ENCODE data around the gene CAV1. TPM values are rescaled to one million over a fixed set of nuclear protein-coding genes. Genes with fewer than 3 reads are reported as not detected.
"Not testable (repeated sequence)": the region's sequence is repeated elsewhere in the genome, so short reads cannot be mapped to it uniquely, and the experiment has no call there.

The CAV1 gene
- 91.5 and 157 TPM in 2 replicates for total RNA-seq

GRCh38 chr7:116524609-116525297 lies at the start of gene CAV1:
Gene CAV1 (plus strand): TSS chr7:116525036. CDS start chr7:116525063, 27 bp downstream.
- no peak for FAIRE-seq
- Histone ChIP-seq H3K4me3 (ENCODE audit: low read depth, low read length) (peak within 1 kb of the TSS; percentile 50), H3K36me3 (ENCODE audit: control insufficient read depth, insufficient read depth, low read length) (peaks cover 8% of the 10 kb centered on the region), H3K27me3 (ENCODE audit: control insufficient read depth, insufficient read depth, low read length) (no peaks in the 10 kb centered on the region)
- peak; percentile 30 for TF ChIP-seq CTCF (IDR thresholded peaks at IDR 0.05; ENCODE audit: insufficient read depth, low read length, severe bottlenecking)
- peak; percentile 95 for DNase-seq (ENCODE audit: low read depth)

- Histone ChIP-seq H3K27me3 (ENCODE audit: control insufficient read depth, insufficient read depth, low read length) (no peaks in the 10 kb centered on the region), H3K36me3 (ENCODE audit: control insufficient read depth, insufficient read depth, low read length) (no peaks in the 10 kb centered on the region), H3K4me3 (ENCODE audit: low read depth, low read length) (no peak overlapping the region)
- TF ChIP-seq CTCF (IDR thresholded peaks at IDR 0.05; ENCODE audit: insufficient read depth, low read length, severe bottlenecking) = no peak
- DNase-seq (ENCODE audit: low read depth) (no peak), FAIRE-seq (no peak)
Measured at GRCh38 chr7:116477625-116478024, 47.2 kb upstream of the CAV1 start.

GRCh38 chr7:116478834-116479233 lies 46.0 kb upstream of the CAV1 start:
- TF ChIP-seq CTCF (IDR thresholded peaks at IDR 0.05; ENCODE audit: insufficient read depth, low read length, severe bottlenecking) = no peak
- no peak overlapping the region for H3K4me3 ChIP-seq (ENCODE audit: low read depth, low read length)
- no peak for FAIRE-seq
- H3K27me3 ChIP-seq (ENCODE audit: control insufficient read depth, insufficient read depth, low read length) = no peaks in the 10 kb centered on the region
- H3K36me3 ChIP-seq (ENCODE audit: control insufficient read depth, insufficient read depth, low read length) = no peaks in the 10 kb centered on the region
- DNase-seq (ENCODE audit: low read depth) = no peak

GRCh38 chr7:116483271-116483942 lies 41.4 kb upstream of the CAV1 start:
- TF ChIP-seq CTCF (IDR thresholded peaks at IDR 0.05; ENCODE audit: insufficient read depth, low read length, severe bottlenecking) = no peak
- Histone ChIP-seq H3K27me3 (ENCODE audit: control insufficient read depth, insufficient read depth, low read length) (no peaks in the 10 kb centered on the region), H3K36me3 (ENCODE audit: control insufficient read depth, insufficient read depth, low read length) (no peaks in the 10 kb centered on the region), H3K4me3 (ENCODE audit: low read depth, low read length) (no peak overlapping the region)
- no peak for DNase-seq (ENCODE audit: low read depth)
- FAIRE-seq = no peak

- not testable (repeated sequence) for DNase-seq (ENCODE audit: low read depth); FAIRE-seq; H3K36me3 ChIP-seq (ENCODE audit: control insufficient read depth, insufficient read depth, low read length); H3K4me3 ChIP-seq (ENCODE audit: low read depth, low read length); H3K27me3 ChIP-seq (ENCODE audit: control insufficient read depth, insufficient read depth, low read length)
Measured at GRCh38 chr7:116484389-116484788, 40.4 kb upstream of the CAV1 start.

GRCh38 chr7:116487907-116488521 lies 36.8 kb upstream of the CAV1 start:
- Histone ChIP-seq H3K4me3 (ENCODE audit: low read depth, low read length) (no peak overlapping the region), H3K27me3 (ENCODE audit: control insufficient read depth, insufficient read depth, low read length) (no peaks in the 10 kb centered on the region), H3K36me3 (ENCODE audit: control insufficient read depth, insufficient read depth, low read length) (no peaks in the 10 kb centered on the region)
- TF ChIP-seq CTCF (IDR thresholded peaks at IDR 0.05; ENCODE audit: insufficient read depth, low read length, severe bottlenecking) = no peak
- FAIRE-seq (no peak), DNase-seq (ENCODE audit: low read depth) (no peak)
